WTC11 (cell line): ENCODE measurements around the gene PRKCQ. TPM values are rescaled to one million over a fixed set of nuclear protein-coding genes. Genes with fewer than 3 reads are reported as not detected.
A peak's percentile ranks its signal among the peaks of the same experiment; 100 is the strongest.

Experiments
- ATAC-seq: fragments of 200-7000 bp; cut with Tn5 transposase; 2 replicates; pipeline ENCODE4 v1.10.0; 2021; ENCODE audit warnings: mild to moderate bottlenecking, moderate library complexity
- CTCF ChIA-PET: fragments of 300-600 bp; sonication (Branson Sonifier 250); formaldehyde crosslinking; loops from one replicate; lab custom pipeline; 2021; ENCODE audit warnings: antibody characterized with exemption; lab: Charles Lee
- POLR2A ChIA-PET: fragments of 350-600 bp; sonication (Branson Sonifier 250); formaldehyde crosslinking; loops from one replicate; lab custom pipeline; 2021; ENCODE audit warnings: antibody characterized with exemption; lab: Charles Lee
- DNase-seq: peaks from one replicate; pipeline ENCODE4 v3.0.0; 2021; ENCODE audit warnings: low spot score
- H3K27ac Mint-ChIP-seq: 2 replicates; pipeline ENCODE4 v1.8.0; 2021; ENCODE audit warnings: mixed read lengths
- H3K27me3 Mint-ChIP-seq: 2 replicates; pipeline ENCODE4 v1.8.0; 2021; ENCODE audit warnings: low read depth, mild to moderate bottlenecking, moderate library complexity, mixed read lengths
- H3K36me3 Mint-ChIP-seq: 2 replicates; pipeline ENCODE4 v1.8.0; 2021; ENCODE audit warnings: mixed read lengths
- H3K4me1 Mint-ChIP-seq: 2 replicates; pipeline ENCODE4 v1.8.0; 2022; ENCODE audit warnings: mixed read lengths
- H3K4me3 Mint-ChIP-seq: 2 replicates; pipeline ENCODE4 v1.8.0; 2021; ENCODE audit warnings: mild to moderate bottlenecking, moderate library complexity, mixed read lengths
- H3K9me3 Mint-ChIP-seq: 2 replicates; pipeline ENCODE4 v1.8.0; 2021; ENCODE audit warnings: mixed read lengths
- CREB1 ChIP-seq: sonication (generic); formaldehyde crosslinking; IDR thresholded peaks from 2 replicates; pipeline ENCODE4 v1.8.0; 2023; ENCODE audit warnings: mild to moderate bottlenecking, missing genetic modification reagents
- ESRRA ChIP-seq: sonication (generic); formaldehyde crosslinking; IDR thresholded peaks from 2 replicates; pipeline ENCODE4 v1.8.1; 2022; ENCODE audit warnings: mild to moderate bottlenecking, missing genetic modification reagents, borderline replicate concordance
- GRHL2 ChIP-seq: fragments of 250-450 bp; sonication (Bioruptor Pico); IDR thresholded peaks from 2 replicates; pipeline ENCODE4 v1.8.0; 2022; ENCODE audit warnings: mild to moderate bottlenecking, moderate library complexity; ENCODE audit not compliant: insufficient replicate concordance, severe bottlenecking
- OVOL2 ChIP-seq: fragments of 250-450 bp; sonication (Bioruptor Pico); IDR thresholded peaks from 2 replicates; pipeline ENCODE4 v1.9.0; 2021; ENCODE audit warnings: mild to moderate bottlenecking, borderline replicate concordance
- PRRX2 ChIP-seq: fragments of 250-450 bp; sonication (Bioruptor Pico); IDR thresholded peaks from 2 replicates; pipeline ENCODE4 v1.8.0; 2021; ENCODE audit warnings: mild to moderate bottlenecking
- SP1 ChIP-seq: sonication (generic); formaldehyde crosslinking; conservative IDR thresholded peaks from 2 replicates; pipeline ENCODE4 v1.8.1; 2022; ENCODE audit warnings: missing genetic modification reagents
- TEAD1 ChIP-seq: sonication (generic); formaldehyde crosslinking; IDR thresholded peaks from 2 replicates; pipeline ENCODE4 v1.8.0; 2022; ENCODE audit warnings: mild to moderate bottlenecking, missing genetic modification reagents
- ZNF219 ChIP-seq: sonication (generic); formaldehyde crosslinking; IDR thresholded peaks from 2 replicates; pipeline ENCODE4 v1.8.0; 2023; ENCODE audit warnings: missing genetic modification reagents, mild to moderate bottlenecking, borderline replicate concordance
- ZNF263 ChIP-seq: sonication (generic); formaldehyde crosslinking; IDR thresholded peaks from 2 replicates; pipeline ENCODE4 v1.8.1; 2022; ENCODE audit warnings: low read depth, mild to moderate bottlenecking, moderate library complexity, missing genetic modification reagents
- ZNF396 ChIP-seq: fragments of 250-450 bp; sonication (Bioruptor Pico); IDR thresholded peaks from 2 replicates; pipeline ENCODE4 v1.8.0; 2021; ENCODE audit warnings: mild to moderate bottlenecking, moderate library complexity, borderline replicate concordance
- ZNF423 ChIP-seq: fragments of 250-450 bp; sonication (Bioruptor Pico); IDR thresholded peaks from 2 replicates; pipeline ENCODE4 v2.1.2; 2022; ENCODE audit warnings: mild to moderate bottlenecking, moderate library complexity
- ZNF671 ChIP-seq: fragments of 250-450 bp; sonication (Bioruptor Pico); IDR thresholded peaks from 2 replicates; pipeline ENCODE4 v1.8.0; 2021; ENCODE audit warnings: mild to moderate bottlenecking
- total RNA-seq: library from RNA; stranded (reverse); gene quantifications from 3 replicates; pipeline ENCODE4 v1.2.3, GENCODE V29; 2021
- TF ChIP-seq, protein P1 (sequence below): fragments of 250-450 bp; sonication (Bioruptor Pico); IDR thresholded peaks from 2 replicates; pipeline ENCODE4 v2.1.2; 2022; ENCODE audit warnings: mild to moderate bottlenecking, moderate library complexity
- TF ChIP-seq, protein P2 (sequence below): sonication (generic); formaldehyde crosslinking; IDR thresholded peaks from 2 replicates; pipeline ENCODE4 v1.8.0; 2023; ENCODE audit warnings: mild to moderate bottlenecking, missing genetic modification reagents
- TF ChIP-seq, protein P3 (sequence below): fragments of 250-450 bp; sonication (Bioruptor Pico); IDR thresholded peaks from 2 replicates; pipeline ENCODE4 v1.9.0; 2021; ENCODE audit warnings: mild to moderate bottlenecking
- TF ChIP-seq, protein P4 (sequence below): fragments of 250-450 bp; sonication (Bioruptor Pico); IDR thresholded peaks from 2 replicates; pipeline ENCODE4 v1.9.0; 2021; ENCODE audit warnings: moderate library complexity, mild to moderate bottlenecking, inconsistent platforms, borderline replicate concordance
- TF ChIP-seq, protein P5 (sequence below): sonication (generic); formaldehyde crosslinking; conservative IDR thresholded peaks from 2 replicates; pipeline ENCODE4 v1.8.1; 2022; ENCODE audit warnings: mild to moderate bottlenecking, missing genetic modification reagents
- TF ChIP-seq, protein P6 (sequence below): fragments of 200-600 bp; IDR thresholded peaks from 2 replicates; pipeline ENCODE4 v1.8.0; 2022; ENCODE audit warnings: antibody characterized with exemption
- TF ChIP-seq, protein P7 (sequence below): sonication (generic); formaldehyde crosslinking; IDR thresholded peaks from 2 replicates; pipeline ENCODE4 v1.8.0; 2022; ENCODE audit warnings: mild to moderate bottlenecking, missing genetic modification reagents

The PRKCQ gene
- total RNA-seq, 1 experiment from 2014 or later: 8.7 TPM

DNA sequence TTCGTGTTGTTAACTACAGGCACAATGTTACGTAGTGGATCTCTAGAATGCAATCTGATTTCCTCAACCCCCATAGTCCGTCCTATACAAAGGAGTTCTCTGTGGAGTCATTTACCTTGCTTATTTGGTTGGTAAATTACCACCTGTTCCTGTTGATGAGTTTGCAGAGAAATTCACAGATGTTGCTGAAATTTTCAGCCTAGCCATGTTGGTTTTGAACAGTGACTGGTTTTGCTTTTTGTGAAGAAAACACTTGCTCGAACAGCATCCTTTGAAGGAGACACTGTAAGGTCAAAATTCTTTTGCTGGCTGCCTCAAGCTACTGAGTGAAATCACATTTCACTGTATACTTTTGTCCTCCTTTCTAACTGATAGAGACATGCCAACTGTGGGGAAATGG is 15.4 kb upstream of the PRKCQ start (continued):
- TF ChIP-seq, protein P1, sequence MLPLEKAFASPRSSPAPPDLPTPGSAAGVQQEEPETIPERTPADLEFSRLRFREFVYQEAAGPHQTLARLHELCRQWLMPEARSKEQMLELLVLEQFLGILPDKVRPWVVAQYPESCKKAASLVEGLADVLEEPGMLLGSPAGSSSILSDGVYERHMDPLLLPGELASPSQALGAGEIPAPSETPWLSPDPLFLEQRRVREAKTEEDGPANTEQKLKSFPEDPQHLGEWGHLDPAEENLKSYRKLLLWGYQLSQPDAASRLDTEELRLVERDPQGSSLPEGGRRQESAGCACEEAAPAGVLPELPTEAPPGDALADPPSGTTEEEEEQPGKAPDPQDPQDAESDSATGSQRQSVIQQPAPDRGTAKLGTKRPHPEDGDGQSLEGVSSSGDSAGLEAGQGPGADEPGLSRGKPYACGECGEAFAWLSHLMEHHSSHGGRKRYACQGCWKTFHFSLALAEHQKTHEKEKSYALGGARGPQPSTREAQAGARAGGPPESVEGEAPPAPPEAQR (CRISPR knock-in tag): no peak
- TF ChIP-seq, protein P2, sequence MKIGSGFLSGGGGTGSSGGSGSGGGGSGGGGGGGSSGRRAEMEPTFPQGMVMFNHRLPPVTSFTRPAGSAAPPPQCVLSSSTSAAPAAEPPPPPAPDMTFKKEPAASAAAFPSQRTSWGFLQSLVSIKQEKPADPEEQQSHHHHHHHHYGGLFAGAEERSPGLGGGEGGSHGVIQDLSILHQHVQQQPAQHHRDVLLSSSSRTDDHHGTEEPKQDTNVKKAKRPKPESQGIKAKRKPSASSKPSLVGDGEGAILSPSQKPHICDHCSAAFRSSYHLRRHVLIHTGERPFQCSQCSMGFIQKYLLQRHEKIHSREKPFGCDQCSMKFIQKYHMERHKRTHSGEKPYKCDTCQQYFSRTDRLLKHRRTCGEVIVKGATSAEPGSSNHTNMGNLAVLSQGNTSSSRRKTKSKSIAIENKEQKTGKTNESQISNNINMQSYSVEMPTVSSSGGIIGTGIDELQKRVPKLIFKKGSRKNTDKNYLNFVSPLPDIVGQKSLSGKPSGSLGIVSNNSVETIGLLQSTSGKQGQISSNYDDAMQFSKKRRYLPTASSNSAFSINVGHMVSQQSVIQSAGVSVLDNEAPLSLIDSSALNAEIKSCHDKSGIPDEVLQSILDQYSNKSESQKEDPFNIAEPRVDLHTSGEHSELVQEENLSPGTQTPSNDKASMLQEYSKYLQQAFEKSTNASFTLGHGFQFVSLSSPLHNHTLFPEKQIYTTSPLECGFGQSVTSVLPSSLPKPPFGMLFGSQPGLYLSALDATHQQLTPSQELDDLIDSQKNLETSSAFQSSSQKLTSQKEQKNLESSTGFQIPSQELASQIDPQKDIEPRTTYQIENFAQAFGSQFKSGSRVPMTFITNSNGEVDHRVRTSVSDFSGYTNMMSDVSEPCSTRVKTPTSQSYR (CRISPR knock-in tag): no peak
- TF ChIP-seq, protein P3, sequence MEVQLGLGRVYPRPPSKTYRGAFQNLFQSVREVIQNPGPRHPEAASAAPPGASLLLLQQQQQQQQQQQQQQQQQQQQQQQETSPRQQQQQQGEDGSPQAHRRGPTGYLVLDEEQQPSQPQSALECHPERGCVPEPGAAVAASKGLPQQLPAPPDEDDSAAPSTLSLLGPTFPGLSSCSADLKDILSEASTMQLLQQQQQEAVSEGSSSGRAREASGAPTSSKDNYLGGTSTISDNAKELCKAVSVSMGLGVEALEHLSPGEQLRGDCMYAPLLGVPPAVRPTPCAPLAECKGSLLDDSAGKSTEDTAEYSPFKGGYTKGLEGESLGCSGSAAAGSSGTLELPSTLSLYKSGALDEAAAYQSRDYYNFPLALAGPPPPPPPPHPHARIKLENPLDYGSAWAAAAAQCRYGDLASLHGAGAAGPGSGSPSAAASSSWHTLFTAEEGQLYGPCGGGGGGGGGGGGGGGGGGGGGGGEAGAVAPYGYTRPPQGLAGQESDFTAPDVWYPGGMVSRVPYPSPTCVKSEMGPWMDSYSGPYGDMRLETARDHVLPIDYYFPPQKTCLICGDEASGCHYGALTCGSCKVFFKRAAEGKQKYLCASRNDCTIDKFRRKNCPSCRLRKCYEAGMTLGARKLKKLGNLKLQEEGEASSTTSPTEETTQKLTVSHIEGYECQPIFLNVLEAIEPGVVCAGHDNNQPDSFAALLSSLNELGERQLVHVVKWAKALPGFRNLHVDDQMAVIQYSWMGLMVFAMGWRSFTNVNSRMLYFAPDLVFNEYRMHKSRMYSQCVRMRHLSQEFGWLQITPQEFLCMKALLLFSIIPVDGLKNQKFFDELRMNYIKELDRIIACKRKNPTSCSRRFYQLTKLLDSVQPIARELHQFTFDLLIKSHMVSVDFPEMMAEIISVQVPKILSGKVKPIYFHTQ (CRISPR knock-in tag): no peak
- TF ChIP-seq ZNF423 (CRISPR knock-in tag): no peak
- TF ChIP-seq, all 79 proteins: peak for 0

DNA sequence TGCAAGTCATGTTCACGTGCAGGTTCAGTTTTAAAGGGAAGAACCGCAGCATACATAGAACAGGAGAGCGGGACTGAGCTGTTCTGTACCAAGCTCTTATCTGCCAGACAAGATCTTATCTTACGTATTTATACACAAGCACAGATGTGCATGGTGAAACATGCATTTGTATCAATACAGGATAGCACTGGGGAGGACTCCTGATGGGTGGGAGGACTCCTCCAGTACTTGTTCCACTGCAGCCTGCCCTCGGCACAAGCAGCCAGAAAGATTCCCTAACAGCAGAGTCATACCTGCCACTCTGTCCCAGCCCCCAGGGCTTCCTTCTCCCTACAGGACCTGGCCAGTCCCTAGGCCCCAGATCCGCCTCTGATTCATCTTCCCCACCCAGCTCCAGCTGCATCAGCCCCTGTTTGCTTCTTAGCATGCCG is 13.2 kb upstream of the PRKCQ start:
- no peaks in the 10 kb centered on the region for H3K27me3 Mint-ChIP-seq
- POLR2A ChIA-PET: no interaction called here
- no peaks in the 10 kb centered on the region for H3K9me3 Mint-ChIP-seq
- H3K27ac Mint-ChIP-seq: no peak overlapping the region
- TF ChIP-seq GRHL2 (CRISPR knock-in tag) (no peak), ZNF263 (CRISPR knock-in tag) (0 out of 2 replicates have a peak, but pooled peaks have one; percentile 47)
- TF ChIP-seq, protein P1 (CRISPR knock-in tag): no peak
- TF ChIP-seq, all 79 proteins: peak for 1
- Mint-ChIP-seq H3K4me1 (peaks cover 12% of the 10 kb centered on the region; the same call in 1 of the 2 replicates), H3K4me3 (no peak overlapping the region), H3K36me3 (no peaks in the 10 kb centered on the region)
- ATAC-seq: 0 out of 2 replicates have a peak, but pooled peaks have one; percentile 41
- no peak for DNase-seq
- CTCF ChIA-PET: interaction anchor here (0.6 to 1.2 kb wide), 3 partner anchors 31 to 144 kb away, joined by 3 to 5 read pairs (median 4); no protein-coding TSS in a partner anchor

DNA sequence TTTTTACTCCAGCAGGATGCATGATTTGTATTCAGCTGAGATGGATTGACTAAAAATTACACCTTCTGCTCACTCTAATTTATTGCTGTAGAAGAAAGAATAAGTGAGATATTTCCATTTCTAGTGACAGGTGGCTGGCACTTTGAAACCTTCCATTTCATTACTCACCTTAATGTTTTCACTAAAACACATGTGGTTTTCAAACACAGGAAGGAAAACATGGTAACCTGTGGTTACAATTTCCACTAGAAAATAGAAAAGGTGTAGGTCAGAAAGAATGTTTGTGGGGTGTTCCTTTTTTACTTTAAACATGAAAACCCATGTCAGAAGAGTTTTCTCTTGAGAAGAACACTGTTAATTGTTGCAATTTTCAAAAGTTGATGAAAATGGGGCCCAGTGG is 12.0 kb upstream of the PRKCQ start:
- ChIA-PET POLR2A (interaction anchor here (0.6 kb wide), 1 partner anchor 749 kb away, joined by 3 read pairs; no protein-coding TSS in a partner anchor), CTCF (interaction anchor here (1.2 kb wide), 2 partner anchors 11 to 56 kb away, joined by 4 to 5 read pairs; no protein-coding TSS in a partner anchor)
- DNase-seq: no peak
- Mint-ChIP-seq H3K36me3 (no peaks in the 10 kb centered on the region), H3K27ac (no peak overlapping the region), H3K4me1 (peaks cover 12% of the 10 kb centered on the region; the same call in 1 of the 2 replicates), H3K9me3 (no peaks in the 10 kb centered on the region), H3K27me3 (no peaks in the 10 kb centered on the region), H3K4me3 (no peak overlapping the region)
- no peak for ATAC-seq
- TF ChIP-seq ZNF396 (CRISPR knock-in tag) (no peak), CREB1 (CRISPR knock-in tag) (no peak), ZNF219 (CRISPR knock-in tag) (no peak), ESRRA (CRISPR knock-in tag) (no peak), TEAD1 (CRISPR knock-in tag) (no peak), SP1 (CRISPR knock-in tag) (no peak), OVOL2 (CRISPR knock-in tag) (no peak), ZNF671 (CRISPR knock-in tag) (no peak), PRRX2 (CRISPR knock-in tag) (no peak)
- TF ChIP-seq, protein P4, sequence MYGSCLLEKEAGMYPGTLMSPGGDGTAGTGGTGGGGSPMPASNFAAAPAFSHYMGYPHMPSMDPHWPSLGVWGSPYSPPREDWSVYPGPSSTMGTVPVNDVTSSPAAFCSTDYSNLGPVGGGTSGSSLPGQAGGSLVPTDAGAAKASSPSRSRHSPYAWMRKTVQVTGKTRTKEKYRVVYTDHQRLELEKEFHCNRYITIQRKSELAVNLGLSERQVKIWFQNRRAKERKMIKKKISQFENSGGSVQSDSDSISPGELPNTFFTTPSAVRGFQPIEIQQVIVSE (CRISPR knock-in tag): no peak
- TF ChIP-seq, protein P5, sequence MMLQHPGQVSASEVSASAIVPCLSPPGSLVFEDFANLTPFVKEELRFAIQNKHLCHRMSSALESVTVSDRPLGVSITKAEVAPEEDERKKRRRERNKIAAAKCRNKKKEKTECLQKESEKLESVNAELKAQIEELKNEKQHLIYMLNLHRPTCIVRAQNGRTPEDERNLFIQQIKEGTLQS (CRISPR knock-in tag): no peak
- TF ChIP-seq, protein P6, sequence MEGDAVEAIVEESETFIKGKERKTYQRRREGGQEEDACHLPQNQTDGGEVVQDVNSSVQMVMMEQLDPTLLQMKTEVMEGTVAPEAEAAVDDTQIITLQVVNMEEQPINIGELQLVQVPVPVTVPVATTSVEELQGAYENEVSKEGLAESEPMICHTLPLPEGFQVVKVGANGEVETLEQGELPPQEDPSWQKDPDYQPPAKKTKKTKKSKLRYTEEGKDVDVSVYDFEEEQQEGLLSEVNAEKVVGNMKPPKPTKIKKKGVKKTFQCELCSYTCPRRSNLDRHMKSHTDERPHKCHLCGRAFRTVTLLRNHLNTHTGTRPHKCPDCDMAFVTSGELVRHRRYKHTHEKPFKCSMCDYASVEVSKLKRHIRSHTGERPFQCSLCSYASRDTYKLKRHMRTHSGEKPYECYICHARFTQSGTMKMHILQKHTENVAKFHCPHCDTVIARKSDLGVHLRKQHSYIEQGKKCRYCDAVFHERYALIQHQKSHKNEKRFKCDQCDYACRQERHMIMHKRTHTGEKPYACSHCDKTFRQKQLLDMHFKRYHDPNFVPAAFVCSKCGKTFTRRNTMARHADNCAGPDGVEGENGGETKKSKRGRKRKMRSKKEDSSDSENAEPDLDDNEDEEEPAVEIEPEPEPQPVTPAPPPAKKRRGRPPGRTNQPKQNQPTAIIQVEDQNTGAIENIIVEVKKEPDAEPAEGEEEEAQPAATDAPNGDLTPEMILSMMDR: no peak
- TF ChIP-seq, protein P7, sequence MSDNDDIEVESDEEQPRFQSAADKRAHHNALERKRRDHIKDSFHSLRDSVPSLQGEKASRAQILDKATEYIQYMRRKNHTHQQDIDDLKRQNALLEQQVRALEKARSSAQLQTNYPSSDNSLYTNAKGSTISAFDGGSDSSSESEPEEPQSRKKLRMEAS (CRISPR knock-in tag): no peak
